Endothelial cell (in vitro differentiated cells): ENCODE data around the gene VCL. TPM values are rescaled to one million over a fixed set of nuclear protein-coding genes. Genes with fewer than 3 reads are reported as not detected.

Experiments used
- DNase-seq: peaks from one replicate; pipeline ENCODE4 v3.0.0; 2021; ENCODE audit warnings: low spot score
- H3K27ac Mint-ChIP-seq: one replicate; pipeline ENCODE4 v1.8.0; 2021; ENCODE audit warnings: mixed read lengths, inconsistent platforms; ENCODE audit not compliant: unreplicated experiment
- H3K27me3 Mint-ChIP-seq: one replicate; pipeline ENCODE4 v1.8.0; 2021; ENCODE audit warnings: mild to moderate bottlenecking, moderate library complexity, mixed read lengths, inconsistent platforms; ENCODE audit not compliant: unreplicated experiment
- H3K36me3 Mint-ChIP-seq: one replicate; pipeline ENCODE4 v1.8.0; 2021; ENCODE audit warnings: mild to moderate bottlenecking, low read depth, mixed read lengths, inconsistent platforms; ENCODE audit not compliant: unreplicated experiment
- H3K4me1 Mint-ChIP-seq: one replicate; pipeline ENCODE4 v1.8.0; 2021; ENCODE audit warnings: mild to moderate bottlenecking, mixed read lengths, inconsistent platforms; ENCODE audit not compliant: unreplicated experiment
- H3K4me3 Mint-ChIP-seq: one replicate; pipeline ENCODE4 v1.8.0; 2021; ENCODE audit warnings: mild to moderate bottlenecking, mixed read lengths, inconsistent platforms; ENCODE audit not compliant: unreplicated experiment
- H3K9me3 Mint-ChIP-seq: one replicate; pipeline ENCODE4 v1.8.0; 2021; ENCODE audit warnings: mixed read lengths, inconsistent platforms; ENCODE audit not compliant: unreplicated experiment
- CTCF ChIP-seq: fragments of 200-600 bp; sonication (generic); IDR thresholded peaks from one replicate; pipeline ENCODE4 v1.5.0; 2021; ENCODE audit warnings: antibody characterized with exemption; ENCODE audit not compliant: unreplicated experiment
- total RNA-seq: library from RNA; stranded (reverse); fragmentation: NEBNext Ultra II Directional; extraction: Animal tissue kit (Norgen Biotek cat#: 25700); gene quantifications from one replicate; pipeline ENCODE4 v1.2.1, GENCODE V29; 2021; ENCODE audit not compliant: unreplicated experiment

VCL gene
- total RNA-seq, 1 donor from 2014 or later = 200 TPM

- Mint-ChIP-seq H3K4me1 (peaks cover 6% of the 10 kb centered on the region), H3K9me3 (no peaks in the 10 kb centered on the region), H3K36me3 (peaks cover 22% of the 10 kb centered on the region), H3K4me3 (peak overlapping the region; percentile 14), H3K27ac (no peak overlapping the region), H3K27me3 (no peaks in the 10 kb centered on the region)
- no peak for TF ChIP-seq CTCF
- DNase-seq = no peak
Measured at GRCh38 chr10:74063256-74063655, 65.3 kb downstream of the VCL start.

- DNase-seq = no peak
- no peaks in the 10 kb centered on the region for H3K9me3 Mint-ChIP-seq
- no peak overlapping the region for H3K4me3 Mint-ChIP-seq
- H3K27me3 Mint-ChIP-seq = no peaks in the 10 kb centered on the region
- no peak overlapping the region for H3K27ac Mint-ChIP-seq
- H3K36me3 Mint-ChIP-seq = peaks cover 30% of the 10 kb centered on the region
- H3K4me1 Mint-ChIP-seq = peaks cover 2% of the 10 kb centered on the region
- no peak for TF ChIP-seq CTCF
Measured at GRCh38 chr10:74067373-74068352, 69.7 kb downstream of the VCL start.

GRCh38 chr10:74071157-74071556 lies 73.2 kb downstream of the VCL start:
- peaks cover 27% of the 10 kb centered on the region for H3K36me3 Mint-ChIP-seq
- peak overlapping the region; percentile 45 for H3K27ac Mint-ChIP-seq
- no peaks in the 10 kb centered on the region for H3K9me3 Mint-ChIP-seq
- peaks cover 2% of the 10 kb centered on the region for H3K4me1 Mint-ChIP-seq
- no peak for DNase-seq
- peaks cover 2% of the 10 kb centered on the region for H3K27me3 Mint-ChIP-seq
- H3K4me3 Mint-ChIP-seq = peak overlapping the region; percentile 56
- no peak for TF ChIP-seq CTCF

- Mint-ChIP-seq H3K27ac (no peak overlapping the region), H3K36me3 (peaks cover 27% of the 10 kb centered on the region)
Measured at GRCh38 chr10:74072503-74072902, 74.6 kb downstream of the VCL start.

More at GRCh38 chr10:74072503-74072902, 74.6 kb downstream of the VCL start:
- DNase-seq = no peak
- Mint-ChIP-seq H3K27me3 (peaks cover 2% of the 10 kb centered on the region), H3K9me3 (no peaks in the 10 kb centered on the region), H3K4me3 (peak overlapping the region; percentile 40), H3K4me1 (peaks cover 2% of the 10 kb centered on the region)
- TF ChIP-seq CTCF = no peak
